Hematopoietic multipotent progenitor cell (in vitro differentiated cells): Measurements from ENCODE around the gene CTAGE1. TPM values are rescaled to one million over a fixed set of nuclear protein-coding genes. Genes with fewer than 3 reads are reported as not detected.

Experiments
- DNase-seq, 3 donors: peaks; one replicate each; pipeline ENCODE4 v3.0.0-alpha.2; 2011 to 2015; ENCODE audit warnings: low read depth in 2 of 3, low spot score in 2 of 3
- total RNA-seq: library from RNA; depleted of rRNA; stranded (reverse); fragments of >200 nt; gene quantifications from one replicate; pipeline ENCODE4 v1.2.3, GENCODE V29; 2012

CTAGE1 gene
- total RNA-seq, 1 donor = not detected

- no peak for DNase-seq
Measured at GRCh38 chr18:22436136-22436535, 18.4 kb upstream of the CTAGE1 start.

GRCh38 chr18:22434973-22435608, 17.4 kb upstream of the CTAGE1 start:
- no peak for DNase-seq

GRCh38 chr18:22433956-22434355, 16.2 kb upstream of the CTAGE1 start:
- DNase-seq = no peak

GRCh38 chr18:22432657-22433137, 15.0 kb upstream of the CTAGE1 start:
- DNase-seq = no peak

- DNase-seq = no peak
Measured at GRCh38 chr18:22429564-22429963, 11.8 kb upstream of the CTAGE1 start.

- DNase-seq = no peak
Measured at GRCh38 chr18:22428672-22429071, 11.0 kb upstream of the CTAGE1 start.

GRCh38 chr18:22427822-22428549, 10.3 kb upstream of the CTAGE1 start:
- no peak for DNase-seq

- DNase-seq = no peak
Measured at GRCh38 chr18:22424565-22424963, 6.8 kb upstream of the CTAGE1 start.

- DNase-seq = no peak
Measured at GRCh38 chr18:22423878-22424564, 6.3 kb upstream of the CTAGE1 start.

GRCh38 chr18:22422909-22423548, 5.3 kb upstream of the CTAGE1 start:
- DNase-seq = no peak

- DNase-seq = no peak
Measured at GRCh38 chr18:22420652-22421051, 2.9 kb upstream of the CTAGE1 start.

- DNase-seq = no peak
Measured at GRCh38 chr18:22412176-22412911, 5.4 kb downstream of the CTAGE1 start.

GRCh38 chr18:22411446-22411845, 6.3 kb downstream of the CTAGE1 start:
- DNase-seq = no peak

- no peak for DNase-seq
Measured at GRCh38 chr18:22410126-22410525, 7.6 kb downstream of the CTAGE1 start.

GRCh38 chr18:22409445-22409844, 8.3 kb downstream of the CTAGE1 start:
- DNase-seq = peak in 1 of 3 donors; percentile 4

- DNase-seq = no peak
Measured at GRCh38 chr18:22408059-22408458, 9.7 kb downstream of the CTAGE1 start.

- no peak for DNase-seq
Measured at GRCh38 chr18:22405142-22405541, 12.6 kb downstream of the CTAGE1 start.

GRCh38 chr18:22403950-22404349, 13.8 kb downstream of the CTAGE1 start:
- no peak for DNase-seq

GRCh38 chr18:22399949-22400348, 17.8 kb downstream of the CTAGE1 start:
- no peak for DNase-seq

GRCh38 chr18:22398464-22398863, 19.3 kb downstream of the CTAGE1 start:
- DNase-seq = no peak

- no peak for DNase-seq
Measured at GRCh38 chr18:22394428-22394827, 23.3 kb downstream of the CTAGE1 start.
